GM12865 (cell line): Measurements from ENCODE around the gene SLC45A2.
"Not testable (repeated sequence)": the region's sequence is repeated elsewhere in the genome, so short reads cannot be mapped to it uniquely, and the experiment has no call there.

Experiments used
- DNase-seq: peaks from one replicate; pipeline ENCODE4 v3.0.0; 2010; ENCODE audit warnings: low read depth
- H3K4me3 ChIP-seq: 2 replicates; pipeline ENCODE4 v1.5.1; 2011; ENCODE audit warnings: mild to moderate bottlenecking, low read depth, low read length, control low read depth
- CTCF ChIP-seq: IDR thresholded peaks from 2 replicates; pipeline ENCODE4 v1.5.1; 2011; ENCODE audit warnings: low read length, control low read depth, low read depth, inconsistent platforms; ENCODE audit not compliant: insufficient read depth; ENCODE audit errors: missing control alignments

The SLC45A2 gene

DNA sequence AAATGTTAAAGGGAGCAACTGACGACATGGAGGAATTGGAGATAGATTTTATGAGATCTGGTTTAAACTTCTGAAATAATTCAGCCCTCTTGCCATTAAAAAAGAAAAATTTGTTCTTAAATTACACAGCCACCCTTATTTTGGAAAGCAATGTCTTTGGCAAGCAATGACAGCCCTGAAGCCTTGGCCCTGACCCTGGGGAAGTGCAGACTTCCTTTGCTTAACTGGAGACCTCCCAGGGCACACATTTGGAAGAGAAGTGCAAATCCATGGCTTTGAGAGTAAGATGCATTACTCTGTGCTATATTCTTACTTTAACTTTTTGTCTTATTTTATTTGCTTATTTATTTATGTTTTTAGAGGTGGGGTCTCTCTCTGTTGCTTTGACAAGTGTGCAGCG is 26.3 kb downstream of the SLC45A2 start:
- no peak for DNase-seq
- H3K4me3 ChIP-seq = no peak overlapping the region
- no peak for TF ChIP-seq CTCF

- no peak for TF ChIP-seq CTCF
- H3K4me3 ChIP-seq = no peak overlapping the region
- DNase-seq = no peak
Measured at GRCh38 chr5:33957577-33958150, 26.8 kb downstream of the SLC45A2 start.

- DNase-seq = not testable (repeated sequence)
Measured at GRCh38 chr5:33952175-33952574, 32.3 kb downstream of the SLC45A2 start.

GRCh38 chr5:33944543-33945132 is 39.9 kb downstream of the SLC45A2 start:
- TF ChIP-seq CTCF = no peak
- no peak for DNase-seq
- no peak overlapping the region for H3K4me3 ChIP-seq

More at GRCh38 chr5:33952175-33952574, 32.3 kb downstream of the SLC45A2 start:
- not testable (repeated sequence) for H3K4me3 ChIP-seq

DNA sequence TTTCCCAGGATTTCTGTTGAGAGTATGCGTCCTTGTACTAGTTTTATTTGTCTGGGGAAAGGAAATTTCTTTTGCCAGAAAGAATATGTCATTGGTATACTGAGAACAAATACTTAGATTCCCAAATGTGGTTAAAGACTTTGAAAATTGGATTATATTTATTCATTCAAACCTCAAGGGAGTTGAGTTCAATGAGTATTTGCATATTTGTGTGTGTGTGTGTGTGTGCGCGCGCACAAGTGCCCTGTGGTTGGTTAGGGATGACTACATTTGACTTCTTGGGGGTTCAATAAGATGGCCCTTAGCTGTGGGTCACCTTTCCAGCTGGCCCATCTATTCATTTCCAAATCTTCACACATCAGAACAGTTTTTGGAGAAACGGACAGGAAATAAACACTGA is 43.4 kb downstream of the SLC45A2 start:
- no peak overlapping the region for H3K4me3 ChIP-seq
- DNase-seq = no peak
- no peak for TF ChIP-seq CTCF

DNA sequence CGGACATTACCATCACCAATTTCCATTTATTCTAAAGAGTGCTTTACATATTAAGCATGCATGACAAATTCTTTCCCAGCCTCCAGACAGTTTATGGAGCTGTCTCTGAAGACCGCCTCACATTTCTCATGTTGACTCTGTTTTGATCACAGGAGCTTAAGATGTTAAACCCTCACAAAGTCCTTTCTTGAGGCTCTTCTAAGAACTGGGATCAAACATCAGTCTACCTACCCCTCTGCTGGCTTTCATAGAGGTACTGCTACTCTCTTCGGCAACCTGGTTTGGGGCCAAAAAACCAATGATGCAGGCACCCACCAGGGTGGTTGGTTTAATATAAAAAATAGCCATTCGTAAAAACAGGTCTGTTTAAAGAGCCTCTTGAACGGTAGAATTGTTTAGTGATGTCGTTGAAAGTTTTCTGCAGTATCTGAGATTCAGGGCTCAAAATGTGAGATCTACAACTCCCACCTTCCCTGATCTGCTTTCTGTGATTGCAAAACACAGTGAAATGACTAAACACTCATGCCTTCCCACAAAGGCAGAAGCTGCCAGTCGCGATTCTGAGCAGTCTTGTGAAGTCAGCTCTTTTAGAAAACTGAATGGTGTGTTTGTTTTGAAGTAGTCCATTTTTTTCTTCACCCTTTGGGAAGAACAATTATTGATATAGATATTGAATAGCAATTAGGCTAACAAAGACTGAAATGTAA is 44.8 kb downstream of the SLC45A2 start:
- DNase-seq = no peak
- TF ChIP-seq CTCF = no peak
- no peak overlapping the region for H3K4me3 ChIP-seq

GRCh38 chr5:33938881-33939280 is 45.6 kb downstream of the SLC45A2 start:
- DNase-seq = no peak
- no peak overlapping the region for H3K4me3 ChIP-seq
- no peak for TF ChIP-seq CTCF
